Endodermal cell (in vitro differentiated cells): ENCODE measurements around the gene TPRN. TPM values are rescaled to one million over a fixed set of nuclear protein-coding genes. Genes with fewer than 3 reads are reported as not detected.

Experiments used
- DNase-seq: peaks from one replicate; pipeline ENCODE4 v3.0.0-alpha.2; 2017
- H3K27ac ChIP-seq: 2 replicates; pipeline ENCODE4 v1.5.1; 2013; ENCODE audit warnings: mild to moderate bottlenecking, low read depth, low read length, moderate library complexity
- H3K27me3 ChIP-seq: 2 replicates; pipeline ENCODE4 v1.6.1; 2013; ENCODE audit warnings: mild to moderate bottlenecking, low read length, moderate library complexity; ENCODE audit not compliant: insufficient read depth, control insufficient read depth, poor library complexity, severe bottlenecking
- H3K36me3 ChIP-seq: 2 replicates; pipeline ENCODE4 v1.7.0; 2013; ENCODE audit warnings: mild to moderate bottlenecking, low read length, moderate library complexity; ENCODE audit not compliant: control insufficient read depth, insufficient read depth
- H3K4me1 ChIP-seq: one replicate; pipeline ENCODE4 v1.7.0; 2013; ENCODE audit warnings: low read length; ENCODE audit not compliant: control insufficient read depth, insufficient read depth
- H3K4me3 ChIP-seq: 2 replicates; pipeline ENCODE4 v1.5.1; 2013; ENCODE audit warnings: mild to moderate bottlenecking, low read length, moderate library complexity
- H3K9ac ChIP-seq: 2 replicates; pipeline ENCODE4 v1.6.1; 2013; ENCODE audit warnings: mild to moderate bottlenecking, low read length, moderate library complexity; ENCODE audit not compliant: poor library complexity, severe bottlenecking; ENCODE audit errors: extremely low read depth
- H3K9me3 ChIP-seq: 2 replicates; pipeline ENCODE4 v1.6.1; 2013; ENCODE audit warnings: mild to moderate bottlenecking, low read length, moderate library complexity; ENCODE audit not compliant: control insufficient read depth
- H3K27ac Mint-ChIP-seq: 2 replicates; pipeline ENCODE4 v1.8.0; 2020; ENCODE audit warnings: mixed read lengths
- H3K27me3 Mint-ChIP-seq: 2 replicates; pipeline ENCODE4 v1.8.0; 2021; ENCODE audit warnings: mild to moderate bottlenecking, mixed read lengths; ENCODE audit not compliant: insufficient read depth
- H3K36me3 Mint-ChIP-seq: 2 replicates; pipeline ENCODE4 v1.8.0; 2020; ENCODE audit warnings: low read depth, mixed read lengths
- H3K4me1 Mint-ChIP-seq: 2 replicates; pipeline ENCODE4 v1.8.0; 2020; ENCODE audit warnings: mixed read lengths
- H3K4me3 Mint-ChIP-seq: 2 replicates; pipeline ENCODE4 v1.8.0; 2020; ENCODE audit warnings: mild to moderate bottlenecking, moderate library complexity, mixed read lengths
- H3K9me3 Mint-ChIP-seq: 2 replicates; pipeline ENCODE4 v1.8.0; 2020; ENCODE audit warnings: mild to moderate bottlenecking, mixed read lengths
- WGBS, 2 experiments: methylation state at CpG; one replicate each; pipeline versions ENCODE4 v1.1.5 to v1.1.7; 2013; ENCODE audit warnings: missing lambda C conversion rate in 2 of 2, mixed read lengths in 1 of 2; ENCODE audit not compliant: insufficient coverage in 1 of 2, insufficient read length in 1 of 2; 5-methylcytosine and 5-hydroxymethylcytosine counted together
- total RNA-seq, 2 donors: library from RNA; stranded (reverse); fragmentation: NEBNext Ultra II Directional in 1 of 2; extraction: Animal tissue kit (Norgen Biotek cat#: 25700) in 1 of 2; gene quantifications; 2 replicates in 1 of 2; 3 replicates in 1 of 2; pipeline ENCODE4 v1.2.1, GENCODE V29; 2021
- TF ChIP-seq, protein P1 (sequence below): fragments of 200-600 bp; sonication (generic); conservative IDR thresholded peaks from 2 replicates; pipeline ENCODE4 v1.5.0; 2021; ENCODE audit warnings: antibody characterized with exemption, mild to moderate bottlenecking

TPRN gene
- total RNA-seq, 2 donors from 2014 or later = 19.0 to 23.9 TPM

DNA sequence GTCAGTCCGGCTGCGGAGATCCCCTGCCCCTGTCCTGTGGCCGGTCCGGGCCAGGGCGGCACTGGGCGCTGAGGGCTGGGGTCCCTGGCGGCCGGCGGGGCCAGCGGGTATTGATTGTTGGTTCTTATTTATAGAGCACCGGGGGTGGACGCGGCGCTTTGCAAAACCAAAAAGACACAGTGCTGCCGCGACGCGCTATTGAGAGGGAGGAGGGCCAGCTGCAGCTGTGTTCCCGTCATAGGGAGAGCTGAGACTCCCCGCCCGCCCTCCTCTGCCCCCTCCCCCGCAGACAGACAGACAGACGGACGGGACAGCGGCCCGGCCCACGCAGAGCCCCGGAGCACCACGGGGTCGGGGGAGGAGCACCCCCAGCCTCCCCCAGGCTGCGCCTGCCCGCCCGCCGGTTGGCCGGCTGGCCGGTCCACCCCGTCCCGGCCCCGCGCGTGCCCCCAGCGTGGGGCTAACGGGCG lies 33.2 kb downstream of the TPRN start:
- Histone ChIP-seq H3K27me3 (peaks cover 100% of the 10 kb centered on the region), H3K9ac (no peak overlapping the region), H3K9me3 (no peaks in the 10 kb centered on the region), H3K4me3 (no peak overlapping the region), H3K27ac (no peak overlapping the region), H3K4me1 (no peaks in the 10 kb centered on the region), H3K36me3 (no peaks in the 10 kb centered on the region)
- Mint-ChIP-seq H3K27ac (no peak overlapping the region), H3K9me3 (no peaks in the 10 kb centered on the region), H3K4me1 (no peaks in the 10 kb centered on the region), H3K36me3 (no peaks in the 10 kb centered on the region), H3K27me3 (peaks cover 88% of the 10 kb centered on the region), H3K4me3 (no peak overlapping the region)
- WGBS, 2 experiments = 36 to 48% methylated on average over 10 to 44 of the region's 44 CpGs
- TF ChIP-seq, protein P1, sequence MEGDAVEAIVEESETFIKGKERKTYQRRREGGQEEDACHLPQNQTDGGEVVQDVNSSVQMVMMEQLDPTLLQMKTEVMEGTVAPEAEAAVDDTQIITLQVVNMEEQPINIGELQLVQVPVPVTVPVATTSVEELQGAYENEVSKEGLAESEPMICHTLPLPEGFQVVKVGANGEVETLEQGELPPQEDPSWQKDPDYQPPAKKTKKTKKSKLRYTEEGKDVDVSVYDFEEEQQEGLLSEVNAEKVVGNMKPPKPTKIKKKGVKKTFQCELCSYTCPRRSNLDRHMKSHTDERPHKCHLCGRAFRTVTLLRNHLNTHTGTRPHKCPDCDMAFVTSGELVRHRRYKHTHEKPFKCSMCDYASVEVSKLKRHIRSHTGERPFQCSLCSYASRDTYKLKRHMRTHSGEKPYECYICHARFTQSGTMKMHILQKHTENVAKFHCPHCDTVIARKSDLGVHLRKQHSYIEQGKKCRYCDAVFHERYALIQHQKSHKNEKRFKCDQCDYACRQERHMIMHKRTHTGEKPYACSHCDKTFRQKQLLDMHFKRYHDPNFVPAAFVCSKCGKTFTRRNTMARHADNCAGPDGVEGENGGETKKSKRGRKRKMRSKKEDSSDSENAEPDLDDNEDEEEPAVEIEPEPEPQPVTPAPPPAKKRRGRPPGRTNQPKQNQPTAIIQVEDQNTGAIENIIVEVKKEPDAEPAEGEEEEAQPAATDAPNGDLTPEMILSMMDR = no peak
- DNase-seq = no peak

DNA sequence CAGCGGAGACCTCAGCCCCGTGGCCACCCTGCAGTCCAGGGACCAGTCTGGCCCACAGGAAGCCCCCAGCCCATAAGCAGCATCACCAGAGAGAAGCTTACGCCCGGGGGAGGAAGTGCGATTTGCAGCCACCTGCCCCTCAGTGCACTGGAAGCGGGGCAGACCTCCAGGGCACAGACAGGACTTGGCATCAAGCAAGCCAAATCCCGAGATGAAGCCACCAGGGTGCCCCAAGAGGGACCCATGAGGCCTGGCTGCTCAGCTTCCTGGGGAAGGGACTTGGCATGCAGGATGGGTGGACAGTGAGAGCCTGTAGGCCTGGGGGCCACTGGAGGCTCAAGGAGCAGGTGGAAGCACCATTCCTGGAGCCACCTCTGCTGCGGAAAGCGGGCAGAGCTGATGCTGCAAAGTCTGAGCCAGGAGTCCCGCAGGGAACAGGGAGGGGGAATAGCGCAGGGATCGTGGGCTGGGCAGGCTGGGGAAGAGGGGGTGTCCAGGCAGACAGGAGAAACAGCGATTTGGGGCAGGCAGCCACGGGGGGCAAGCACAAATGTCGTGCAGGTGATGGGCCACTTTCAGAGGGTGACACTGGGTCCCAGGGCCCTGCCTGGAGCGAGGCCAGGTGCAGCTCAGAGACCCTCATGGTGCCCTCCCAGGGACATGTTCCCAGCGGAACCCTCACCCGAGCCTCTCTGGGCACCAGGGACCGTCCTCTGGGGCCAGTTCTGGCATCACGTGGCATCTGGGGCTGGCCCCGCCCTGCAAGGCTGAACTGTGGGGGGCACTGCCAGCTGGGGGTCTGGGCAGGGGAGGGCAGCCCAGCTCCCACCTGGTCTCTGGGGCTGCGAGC lies 33.9 kb downstream of the TPRN start:
- 78 to 81% methylated on average over 9 to 22 of the region's 22 CpGs for WGBS, 2 experiments

DNA sequence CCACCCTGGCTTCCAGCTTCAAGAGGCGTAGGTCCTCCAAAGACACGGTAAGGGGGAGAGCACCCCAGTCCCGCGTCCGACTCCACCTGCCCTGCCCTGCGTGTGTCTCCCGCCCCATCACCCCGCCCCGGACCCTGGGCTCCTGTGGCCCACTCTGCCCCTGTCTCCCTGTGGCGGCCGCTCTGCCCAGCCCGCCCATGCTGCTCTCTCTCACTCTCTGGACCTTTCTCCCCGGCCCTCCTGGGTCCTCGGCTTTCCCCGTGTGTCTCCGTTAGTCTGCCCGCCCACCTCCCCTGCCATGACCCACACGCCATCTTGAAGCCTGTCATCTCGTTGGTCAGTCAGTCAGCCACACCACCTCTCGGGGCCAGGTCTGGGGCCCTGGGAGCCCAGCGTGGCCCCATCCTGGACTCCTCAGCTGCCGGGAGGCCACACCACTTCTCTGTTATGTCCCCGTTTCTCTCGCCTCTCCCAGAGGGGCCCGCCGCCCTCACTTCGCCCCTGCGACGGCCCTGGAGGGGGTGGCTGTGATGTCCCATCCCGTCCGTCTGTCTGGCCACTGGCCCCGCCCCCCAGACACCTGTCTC lies 35.2 kb downstream of the TPRN start:
- H3K9me3 ChIP-seq = no peaks in the 10 kb centered on the region
- TF ChIP-seq, protein P1 = no peak
- no peaks in the 10 kb centered on the region for H3K36me3 ChIP-seq
- H3K4me1 ChIP-seq = no peaks in the 10 kb centered on the region
- DNase-seq = no peak
- Mint-ChIP-seq H3K36me3 (no peaks in the 10 kb centered on the region), H3K4me3 (no peak overlapping the region), H3K27me3 (peaks cover 89% of the 10 kb centered on the region), H3K27ac (no peak overlapping the region), H3K4me1 (no peaks in the 10 kb centered on the region), H3K9me3 (no peaks in the 10 kb centered on the region)
- H3K27me3 ChIP-seq = peaks cover 100% of the 10 kb centered on the region
- no peak overlapping the region for H3K4me3 ChIP-seq
- 88% methylated on average over 22 to 32 of the region's 32 CpGs for WGBS, 2 experiments
- no peak overlapping the region for H3K27ac ChIP-seq
- no peak overlapping the region for H3K9ac ChIP-seq

More for the DNA sequence above, 33.9 kb downstream of the TPRN start:
- Mint-ChIP-seq H3K4me1 (no peaks in the 10 kb centered on the region), H3K9me3 (no peaks in the 10 kb centered on the region), H3K27ac (no peak overlapping the region), H3K27me3 (peaks cover 89% of the 10 kb centered on the region), H3K4me3 (no peak overlapping the region), H3K36me3 (no peaks in the 10 kb centered on the region)
- Histone ChIP-seq H3K4me1 (no peaks in the 10 kb centered on the region), H3K27ac (no peak overlapping the region), H3K27me3 (peaks cover 100% of the 10 kb centered on the region), H3K4me3 (no peak overlapping the region), H3K9me3 (no peaks in the 10 kb centered on the region), H3K9ac (no peak overlapping the region), H3K36me3 (no peaks in the 10 kb centered on the region)
- DNase-seq = no peak
- TF ChIP-seq, protein P1 = no peak
